GM18909 (cell line): ENCODE measurements around the gene UBALD1.
"Not testable (repeated sequence)": the region's sequence is repeated elsewhere in the genome, so short reads cannot be mapped to it uniquely, and the experiment has no call there.

Experiments
- ATAC-seq: cut with Tn5 transposase; IDR thresholded peaks from one replicate; pipeline ENCODE4 v1.9.1; 2021; ENCODE audit warnings: mild to moderate bottlenecking; ENCODE audit not compliant: unreplicated experiment, poor library complexity

UBALD1 gene

GRCh38 chr16:4601036-4601863 is 13.4 kb downstream of the UBALD1 start:
- ATAC-seq, result no peak

GRCh38 chr16:4599545-4599944 is 15.1 kb downstream of the UBALD1 start:
- ATAC-seq, result no peak

- ATAC-seq, result no peak
These were observed 15.7 kb downstream of the UBALD1 start for GRCh38 chr16:4599037-4599436.

GRCh38 chr16:4597174-4597573 is 17.5 kb downstream of the UBALD1 start:
- ATAC-seq, result no peak

- ATAC-seq, result no peak
These were observed 20.0 kb downstream of the UBALD1 start for GRCh38 chr16:4594433-4595410.

GRCh38 chr16:4593086-4593485 is 21.6 kb downstream of the UBALD1 start:
- no peak for ATAC-seq

- ATAC-seq, result no peak
These were observed 22.8 kb downstream of the UBALD1 start for GRCh38 chr16:4591706-4592470.

- no peak for ATAC-seq
These were observed 23.5 kb downstream of the UBALD1 start for GRCh38 chr16:4591191-4591590.

GRCh38 chr16:4588961-4589360 is 25.7 kb downstream of the UBALD1 start:
- no peak for ATAC-seq

GRCh38 chr16:4588386-4588785 is 26.3 kb downstream of the UBALD1 start:
- ATAC-seq, result no peak

GRCh38 chr16:4586291-4586690 is 28.4 kb downstream of the UBALD1 start:
- no peak for ATAC-seq

- ATAC-seq, result no peak
These were observed 30.8 kb downstream of the UBALD1 start for GRCh38 chr16:4583906-4584305.

GRCh38 chr16:4580250-4580649 is 34.4 kb downstream of the UBALD1 start:
- ATAC-seq, result no peak

GRCh38 chr16:4578961-4579530 is 35.6 kb downstream of the UBALD1 start:
- ATAC-seq, result no peak

GRCh38 chr16:4576008-4576407 is 38.7 kb downstream of the UBALD1 start:
- ATAC-seq, result no peak

GRCh38 chr16:4574919-4575705 is 39.6 kb downstream of the UBALD1 start:
- ATAC-seq, result no peak

- ATAC-seq, result not testable (repeated sequence)
These were observed 40.8 kb downstream of the UBALD1 start for GRCh38 chr16:4573926-4574325.

- ATAC-seq, result no peak
These were observed 42.0 kb downstream of the UBALD1 start for GRCh38 chr16:4572715-4573114.

GRCh38 chr16:4570688-4571321 is 43.9 kb downstream of the UBALD1 start:
- no peak for ATAC-seq
